GM18517 (cell line): ENCODE measurements around the gene COL26A1.

Experiments
- ATAC-seq: cut with Tn5 transposase; IDR thresholded peaks from one replicate; pipeline ENCODE4 v1.9.1; 2021; ENCODE audit warnings: mild to moderate bottlenecking, moderate library complexity; ENCODE audit not compliant: unreplicated experiment

The COL26A1 gene

DNA sequence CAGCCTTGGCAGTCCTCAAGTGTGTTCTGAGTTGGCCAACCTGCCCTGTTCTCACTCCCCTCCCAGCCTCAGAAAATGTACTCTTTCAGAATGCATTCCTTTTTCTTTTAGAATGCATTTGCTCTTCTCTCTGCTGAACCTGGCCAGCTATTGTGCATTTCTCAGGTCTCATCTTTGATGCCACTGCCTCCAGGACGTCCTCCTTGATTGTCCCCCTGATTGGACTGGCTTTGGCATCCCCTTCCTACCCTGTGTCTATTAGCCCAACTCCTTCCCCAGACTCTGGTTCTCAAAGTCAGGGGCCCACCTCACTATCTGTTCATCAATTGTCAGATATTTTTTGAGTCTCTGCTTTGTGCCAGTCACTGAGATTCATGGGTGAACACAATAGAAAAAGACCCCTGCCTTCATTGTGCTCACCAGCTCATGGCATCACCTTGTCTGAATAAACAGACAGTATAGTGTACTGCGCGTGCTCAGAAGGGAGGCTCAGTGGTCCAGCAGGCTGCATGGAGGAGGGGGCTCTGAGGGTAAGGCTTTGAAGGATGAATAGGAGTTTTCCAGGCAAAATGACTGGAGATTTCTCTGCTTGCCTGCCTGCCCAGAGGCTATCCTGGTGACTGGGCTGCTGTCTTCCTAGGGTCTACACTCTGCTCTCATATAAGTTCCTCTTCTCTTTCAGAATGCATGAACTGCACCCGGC lies 169.9 kb downstream of the COL26A1 start:
- no peak for ATAC-seq

DNA sequence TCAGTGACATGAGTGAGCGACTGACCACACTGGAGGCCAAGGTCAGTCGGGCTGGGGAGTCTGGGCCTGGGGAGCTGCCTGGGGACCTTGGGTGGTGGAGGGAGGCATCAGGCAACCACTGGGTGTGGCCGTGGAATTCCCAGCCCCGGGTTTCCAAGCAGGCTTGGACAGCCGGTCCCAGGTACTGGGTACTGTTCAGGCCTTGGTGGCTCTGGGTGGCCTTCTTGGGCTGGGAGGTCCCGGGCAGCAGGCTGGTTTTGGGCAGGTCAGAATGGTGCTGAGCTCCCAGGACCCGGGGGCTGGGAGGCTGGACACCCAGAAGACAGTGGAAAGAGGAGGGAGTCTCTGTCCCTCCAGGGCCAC lies 170.4 kb downstream of the COL26A1 start:
- no peak for ATAC-seq

DNA sequence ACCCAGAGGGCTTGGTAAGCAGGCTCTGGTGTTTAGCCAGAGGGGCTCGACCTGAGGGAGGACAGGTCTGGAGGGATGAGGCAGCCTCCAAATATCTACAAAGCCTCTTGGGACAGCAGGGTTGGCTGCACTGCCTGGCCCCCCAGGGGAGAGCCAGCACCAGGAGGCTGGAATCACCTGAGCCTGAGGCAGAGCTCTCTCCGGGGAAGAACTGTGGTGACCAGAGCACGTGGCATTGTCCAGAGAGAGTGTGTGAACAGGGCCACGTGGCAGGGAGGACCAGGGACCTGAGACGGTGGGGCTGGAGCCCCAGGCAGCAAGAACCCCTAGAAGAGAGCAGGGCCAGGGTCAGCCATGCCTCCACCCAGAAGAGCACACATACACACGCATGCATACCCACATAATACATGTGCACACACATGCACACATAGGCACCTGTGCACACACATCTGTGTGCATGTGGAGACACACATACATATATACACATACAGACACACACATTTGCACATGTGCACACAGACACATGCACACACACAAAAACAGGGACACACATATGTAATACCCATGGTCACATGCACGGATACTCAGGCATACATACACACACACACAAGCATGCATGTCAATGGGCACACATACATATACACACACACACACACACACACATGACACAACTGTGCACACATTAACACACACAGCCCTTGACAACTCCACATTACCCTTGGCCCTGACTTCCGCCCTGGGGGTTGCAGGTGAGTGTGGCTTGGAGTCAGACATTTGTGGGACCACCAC lies 171.5 kb downstream of the COL26A1 start:
- no peak for ATAC-seq

DNA sequence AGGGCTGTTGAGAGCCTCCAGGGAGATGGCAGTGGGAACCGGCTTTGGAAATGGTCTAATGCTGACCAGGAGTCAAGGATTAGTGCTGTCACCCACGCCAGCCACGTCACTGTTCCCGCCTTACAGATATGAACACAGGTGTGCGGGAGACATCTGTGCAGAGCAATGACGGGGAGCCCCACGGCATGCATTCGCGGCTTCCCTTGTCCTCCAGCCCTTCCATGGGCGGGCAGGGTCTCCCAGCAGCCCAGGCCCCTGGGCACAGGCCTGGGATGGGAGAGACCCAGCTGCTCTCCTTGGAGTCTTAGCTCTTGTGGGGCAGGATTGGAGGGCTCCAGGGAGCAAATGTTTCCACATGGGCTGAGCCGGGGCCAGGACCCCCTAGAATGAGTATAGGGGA lies 172.2 kb downstream of the COL26A1 start:
- ATAC-seq = no peak

DNA sequence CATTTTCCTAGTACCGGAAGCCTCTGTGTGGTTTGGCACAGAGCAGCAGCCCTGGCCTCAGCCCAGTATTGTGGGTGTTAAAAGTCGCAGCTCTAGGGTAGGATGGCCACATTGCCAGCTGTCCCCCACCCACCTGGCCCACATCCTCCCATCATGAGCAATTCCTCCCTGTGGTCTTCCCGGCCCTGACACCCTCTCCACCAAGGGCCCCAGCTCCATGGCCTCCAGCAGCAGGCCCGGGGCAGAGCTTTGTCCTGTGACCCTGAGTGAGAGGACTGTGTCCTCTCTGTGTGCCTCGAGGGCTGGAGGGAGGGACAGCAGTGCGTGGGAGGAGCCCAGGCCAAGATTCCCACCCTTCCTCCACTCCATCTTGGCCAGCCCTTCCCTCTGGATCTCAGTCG lies 172.7 kb downstream of the COL26A1 start:
- no peak for ATAC-seq

DNA sequence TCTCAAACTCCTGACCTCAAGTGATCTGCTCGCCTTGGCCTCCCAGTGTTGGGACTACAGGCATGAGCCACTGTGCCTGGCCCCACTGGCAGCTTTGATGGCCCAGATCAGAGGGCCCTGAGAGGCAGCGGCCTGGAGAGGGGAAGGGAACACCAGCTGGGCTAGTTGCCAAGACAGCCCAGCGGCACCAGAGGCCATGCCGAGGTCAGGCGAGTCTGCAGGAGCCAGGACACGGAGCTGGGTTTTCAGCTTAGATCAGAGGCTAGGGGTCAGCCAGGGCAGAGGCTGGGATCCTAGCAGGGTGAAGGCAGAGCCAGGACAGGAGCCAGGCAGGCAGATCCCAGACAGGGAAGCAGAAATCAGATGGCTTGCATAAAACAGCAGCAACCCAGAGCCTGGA lies 173.6 kb downstream of the COL26A1 start:
- no peak for ATAC-seq

DNA sequence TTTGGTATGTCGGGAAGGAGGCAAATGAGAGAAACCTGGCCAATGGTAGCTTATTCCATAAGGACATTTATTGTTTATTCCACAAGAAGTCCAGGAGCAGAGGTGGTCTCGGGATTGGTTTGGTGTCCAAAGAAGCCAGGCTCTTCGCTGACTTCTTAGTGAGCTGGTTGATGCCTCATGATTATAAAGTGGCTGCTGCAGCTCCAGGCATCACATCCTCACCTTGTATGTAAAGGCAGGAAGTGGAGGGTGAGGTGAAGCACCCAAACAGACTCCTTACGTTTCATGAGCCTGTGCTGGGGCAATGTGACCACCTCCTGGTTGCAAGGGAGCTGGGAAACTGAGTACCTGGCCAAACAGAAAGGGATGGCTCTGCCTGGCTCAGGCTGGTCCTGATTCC lies 174.0 kb downstream of the COL26A1 start:
- ATAC-seq = no peak

DNA sequence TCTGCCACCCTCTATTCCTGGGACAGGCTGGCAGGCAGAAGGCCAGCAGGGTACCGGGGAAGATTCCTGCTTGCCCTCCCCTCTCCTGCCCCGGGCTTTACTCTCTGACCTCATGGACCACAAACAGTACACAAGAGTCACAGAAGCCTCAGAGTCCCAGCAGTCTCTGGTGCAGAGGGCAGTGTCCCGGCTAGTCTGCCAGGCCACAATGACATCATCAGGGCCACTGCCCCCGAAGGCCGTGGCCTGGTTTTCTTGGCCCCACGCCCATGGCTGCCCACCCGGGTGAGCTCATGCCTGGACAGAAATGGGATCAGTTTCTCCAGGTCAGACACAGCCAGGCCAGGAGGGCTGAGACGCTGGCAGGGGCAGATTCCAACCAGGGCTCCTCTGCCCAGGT lies 174.5 kb downstream of the COL26A1 start:
- no peak for ATAC-seq

DNA sequence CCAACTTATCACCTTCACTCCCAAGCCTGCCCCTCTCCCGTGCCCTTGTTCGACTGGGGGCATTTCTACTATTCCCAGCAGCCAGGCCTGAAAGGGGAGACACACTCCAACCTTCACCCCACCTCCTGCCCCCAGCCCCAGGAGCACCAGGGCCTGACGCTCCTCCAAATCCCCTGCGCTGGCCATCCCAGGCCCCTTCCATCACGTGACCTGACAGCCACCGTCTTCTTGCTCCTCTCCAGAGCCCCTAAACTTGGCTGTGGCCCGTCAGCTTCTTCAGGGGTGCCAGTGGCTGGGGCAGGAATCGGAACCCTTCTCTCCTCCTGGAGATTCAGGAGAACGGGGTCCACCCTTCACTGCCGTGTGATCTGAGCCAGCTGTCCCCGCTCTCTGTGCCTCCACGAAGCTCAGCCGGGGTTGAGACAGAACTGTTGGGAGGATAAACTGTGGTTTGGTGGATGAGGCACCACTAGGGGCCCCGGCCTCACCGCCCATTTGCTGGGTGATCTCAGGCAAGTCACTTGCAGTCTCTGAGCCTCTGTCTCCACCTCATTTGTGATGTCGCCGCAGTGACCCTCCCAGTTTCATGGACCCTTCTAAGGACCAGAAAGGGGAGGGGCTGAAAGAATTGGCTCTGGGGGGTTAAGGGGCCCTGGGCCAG lies 175.4 kb downstream of the COL26A1 start:
- no peak for ATAC-seq

DNA sequence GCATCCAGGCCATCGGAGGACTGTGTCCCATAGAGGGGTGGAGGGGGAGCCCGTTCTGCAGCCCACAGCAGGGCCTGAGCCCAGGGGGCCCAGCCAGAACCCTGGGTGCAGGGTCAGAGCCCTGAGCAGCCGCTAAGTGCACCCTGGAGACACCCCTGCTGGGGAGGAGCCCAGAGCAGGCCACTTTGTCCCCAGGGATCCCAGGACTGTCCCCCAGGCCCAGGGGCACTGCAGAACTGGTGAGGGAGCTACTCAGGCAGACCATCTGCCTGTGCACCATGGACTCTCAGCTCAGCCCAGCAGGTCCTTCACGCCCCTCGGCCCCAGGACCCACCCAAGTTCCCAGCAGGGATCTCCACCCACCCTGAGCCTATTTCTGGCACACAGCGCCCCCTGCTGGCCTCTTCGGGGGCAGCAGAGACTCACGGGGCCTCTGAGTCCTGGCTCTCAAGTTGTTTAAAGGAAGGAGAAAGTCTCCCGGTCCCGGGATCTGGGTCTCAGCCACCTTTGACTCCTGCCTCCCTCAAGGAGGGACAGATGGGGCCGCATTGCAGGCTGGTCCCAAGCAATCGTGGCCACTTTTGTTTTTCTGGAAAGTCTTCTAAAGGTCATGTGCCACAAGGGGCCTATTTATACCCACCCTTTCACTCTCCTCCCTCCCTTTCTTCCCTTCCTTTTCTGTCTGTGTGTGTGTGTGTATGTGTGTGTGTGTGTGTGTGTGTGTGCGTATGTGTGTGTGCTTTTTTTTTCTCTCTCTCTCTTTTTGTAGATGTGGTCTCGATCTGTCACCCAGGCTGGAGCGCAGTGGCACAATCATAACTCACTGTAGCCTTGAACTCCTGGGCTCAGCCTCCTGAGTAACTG lies 176.2 kb downstream of the COL26A1 start:
- ATAC-seq = no peak

DNA sequence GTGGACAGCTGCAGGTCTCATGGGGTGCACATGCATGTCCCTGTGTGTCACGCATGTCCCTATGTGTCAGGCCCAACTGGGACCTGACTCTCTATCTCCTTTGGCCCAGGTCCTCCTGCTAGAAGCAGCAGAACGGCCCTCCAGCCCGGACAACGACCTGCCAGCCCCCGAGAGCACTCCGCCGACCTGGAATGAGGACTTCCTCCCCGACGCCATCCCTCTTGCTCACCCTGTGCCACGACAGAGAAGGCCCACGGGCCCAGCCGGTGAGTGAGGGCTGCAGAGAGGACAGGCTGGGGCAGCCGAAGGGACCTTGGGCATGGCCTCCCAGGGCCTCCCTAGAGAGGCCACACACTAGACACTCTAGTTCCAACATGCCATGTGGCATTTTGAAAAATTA lies 177.1 kb downstream of the COL26A1 start:
- no peak for ATAC-seq

DNA sequence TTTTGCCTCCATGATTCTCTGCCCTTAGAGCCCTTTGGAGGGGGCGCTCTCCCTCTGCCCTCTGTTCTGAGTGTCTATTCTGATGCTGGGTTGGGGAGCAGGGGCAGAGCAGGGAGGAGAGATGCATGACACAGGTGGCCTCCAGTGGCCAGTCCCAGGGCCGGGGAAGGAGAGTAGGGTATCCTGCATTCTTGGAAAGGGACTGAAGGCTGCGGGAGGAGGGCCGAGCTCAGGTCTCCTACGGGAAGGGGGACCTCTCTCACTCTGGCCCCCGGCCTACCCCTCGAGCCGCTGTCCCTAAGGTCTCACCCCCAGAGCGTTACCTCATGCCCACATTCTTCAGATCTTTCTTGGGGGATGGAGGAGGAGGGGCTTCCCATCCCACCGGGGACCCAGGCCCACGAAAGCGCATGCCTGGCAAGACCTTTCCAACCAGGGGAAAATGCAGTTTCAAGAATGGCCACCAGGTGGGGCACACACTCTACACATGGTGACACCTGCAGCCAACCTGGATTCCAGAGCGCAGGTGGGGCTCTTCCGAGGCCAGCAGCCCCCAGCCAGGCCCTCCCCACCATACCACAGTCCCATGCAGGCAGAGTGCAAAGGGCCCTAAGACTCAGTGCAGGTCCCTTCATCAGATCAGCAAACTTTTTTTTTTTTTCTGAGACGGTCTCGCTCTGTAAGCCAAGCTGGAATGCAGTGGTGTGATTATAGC lies 180.0 kb downstream of the COL26A1 start:
- no peak for ATAC-seq

DNA sequence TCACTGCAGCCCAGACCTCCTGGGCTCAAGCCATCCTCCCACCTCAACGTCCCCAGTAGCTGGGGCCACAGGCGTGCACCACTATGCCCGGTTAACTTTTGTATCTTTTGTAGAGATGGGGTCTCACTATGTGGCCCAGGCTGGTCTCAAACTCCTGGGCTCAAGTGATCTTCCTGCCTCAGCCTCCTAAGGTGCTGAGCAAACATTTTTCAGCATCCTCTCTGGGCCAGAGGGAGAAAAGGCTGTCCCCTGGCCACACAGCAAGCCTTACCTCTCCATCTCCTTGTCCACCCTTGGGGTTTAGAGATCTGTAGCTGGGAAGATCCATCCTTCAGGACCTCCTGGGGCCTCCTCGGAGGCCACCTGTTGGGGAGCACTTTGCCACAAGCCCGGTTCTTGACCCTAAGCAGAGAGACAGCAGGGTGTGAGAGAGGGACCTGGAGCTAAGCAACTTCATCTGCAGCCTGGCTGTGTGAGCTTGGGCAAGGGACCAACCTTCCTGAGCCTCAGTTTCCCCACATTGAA lies 180.6 kb downstream of the COL26A1 start:
- no peak for ATAC-seq

DNA sequence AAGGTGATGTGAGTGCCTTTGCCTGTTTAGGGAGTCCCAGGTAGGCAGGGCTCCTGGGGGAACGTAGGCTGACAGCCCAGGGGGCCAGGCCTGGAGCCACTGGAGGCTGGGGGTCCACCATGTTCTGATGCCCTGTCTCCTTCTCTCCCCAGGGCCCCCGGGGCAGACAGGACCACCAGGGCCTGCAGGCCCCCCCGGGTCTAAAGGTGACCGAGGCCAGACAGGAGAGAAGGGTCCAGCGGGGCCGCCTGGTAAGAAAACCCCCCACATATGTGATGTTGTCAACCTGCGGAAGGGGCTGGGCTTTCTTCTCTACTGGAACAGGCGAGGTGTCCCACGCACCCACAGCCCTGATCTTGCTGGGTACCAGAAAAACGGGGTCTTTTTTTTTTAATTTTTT lies 181.2 kb downstream of the COL26A1 start:
- no peak for ATAC-seq

DNA sequence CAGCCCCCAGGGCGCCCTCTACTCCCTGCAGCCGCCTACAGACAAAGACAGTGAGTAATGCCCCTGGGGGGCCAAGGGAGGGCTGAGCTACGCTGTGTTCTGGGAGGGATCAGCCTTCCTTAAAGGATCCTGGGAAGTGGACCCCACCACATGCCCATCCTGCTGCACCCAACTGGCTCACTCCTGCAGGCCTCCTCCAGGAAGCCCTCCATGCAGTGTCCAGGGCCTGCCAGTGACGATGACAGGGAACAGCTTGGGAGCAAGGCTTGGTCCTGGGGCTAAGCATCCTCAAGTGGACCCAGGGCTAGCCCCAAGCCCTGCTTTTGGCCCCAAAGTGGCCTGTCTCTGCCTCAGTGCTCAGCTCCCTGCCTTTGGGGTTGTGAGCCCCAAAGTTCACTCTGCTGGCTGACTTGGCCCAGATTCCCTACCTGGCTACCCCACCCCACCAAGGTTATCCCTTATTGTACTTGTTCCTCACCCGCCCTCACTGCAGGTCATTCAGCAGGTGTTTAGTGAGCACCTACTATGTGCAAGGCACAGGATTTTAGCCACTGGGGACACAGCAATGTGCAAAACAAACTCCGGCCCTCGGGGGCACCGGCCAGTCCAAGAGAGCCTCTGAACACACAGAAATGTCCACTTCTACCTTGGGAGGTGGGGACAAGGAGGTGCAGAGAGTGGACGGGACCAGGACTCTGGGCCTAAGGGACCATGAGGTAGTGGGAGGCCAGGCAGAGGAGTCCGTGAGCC lies 182.9 kb downstream of the COL26A1 start:
- ATAC-seq = no peak

DNA sequence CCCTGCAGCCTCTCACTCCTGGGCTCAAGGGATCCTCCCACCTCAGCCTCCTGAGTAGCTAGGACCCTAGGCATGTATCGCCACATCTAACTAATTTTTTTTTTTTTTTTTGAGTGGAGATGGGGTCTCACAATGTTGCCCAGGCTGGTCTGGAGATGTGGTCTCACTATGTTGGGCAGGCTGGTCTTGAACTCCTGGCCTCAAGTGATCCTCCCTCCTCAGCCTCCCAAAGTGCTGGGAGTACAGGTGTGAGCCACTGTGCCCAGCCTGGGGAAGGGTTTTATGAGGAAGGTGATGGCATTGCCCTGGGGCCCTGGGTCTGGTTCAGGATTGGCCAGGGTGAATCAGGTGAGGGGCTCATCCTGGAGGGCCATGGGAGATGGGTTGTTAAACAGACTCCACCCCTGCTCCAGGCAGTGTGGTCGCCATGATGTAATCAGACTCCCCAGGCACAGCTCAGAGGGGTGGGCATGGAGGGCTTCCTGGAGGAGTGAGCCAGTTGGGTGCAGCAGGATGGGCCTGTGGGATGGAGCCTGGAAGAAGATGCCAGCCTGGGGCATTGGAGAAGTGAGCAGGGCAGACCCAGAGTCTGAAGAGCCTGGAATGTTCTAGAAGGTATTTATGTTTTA lies 183.7 kb downstream of the COL26A1 start:
- no peak for ATAC-seq

DNA sequence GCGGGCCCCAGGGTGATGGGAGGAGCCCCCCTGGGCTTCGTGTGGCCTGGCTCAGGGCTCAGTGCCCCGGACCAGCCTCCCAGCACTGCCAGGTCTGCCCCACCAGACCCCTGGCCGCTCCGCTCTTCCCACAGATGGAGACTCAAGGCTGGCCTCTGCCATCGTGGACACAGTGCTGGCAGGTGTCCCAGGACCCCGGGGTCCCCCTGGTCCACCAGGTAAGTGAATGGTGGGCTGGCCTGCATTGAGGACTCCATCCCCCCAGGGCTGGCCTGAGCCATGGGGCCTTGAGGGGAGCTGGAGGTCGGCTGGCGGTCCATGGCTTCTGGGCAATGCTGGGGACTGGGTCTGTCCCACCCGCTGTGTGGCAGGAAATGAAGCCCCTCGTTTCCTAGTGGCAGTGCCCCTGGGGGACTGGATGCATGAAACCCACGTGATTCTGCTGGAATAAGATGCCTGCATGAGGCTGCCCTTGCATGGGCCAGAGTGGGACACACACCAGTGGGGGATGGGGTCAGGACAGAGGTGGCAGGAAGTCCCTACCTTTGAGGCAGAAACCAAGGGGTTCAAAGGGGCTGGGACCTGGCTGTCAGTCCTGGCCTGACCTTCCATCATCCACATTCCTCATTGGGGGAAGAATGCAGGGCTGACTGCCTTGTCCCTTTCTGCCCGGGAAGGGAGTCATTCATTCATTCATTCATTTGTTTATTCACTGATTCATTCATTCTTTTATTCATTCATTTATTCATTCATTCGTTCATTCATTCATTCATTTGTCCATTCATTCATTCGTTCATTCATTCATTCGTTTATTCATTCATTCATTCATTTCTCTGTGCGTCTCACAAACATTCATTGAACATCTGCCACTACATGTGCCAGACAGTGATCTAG lies 184.6 kb downstream of the COL26A1 start:
- no peak for ATAC-seq
